H7 (cell line): ENCODE results near the gene ANKRD44. TPM values are rescaled to one million over a fixed set of nuclear protein-coding genes. Genes with fewer than 3 reads are reported as not detected.

Source experiments
- DNase-seq: peaks from one replicate; pipeline ENCODE4 v3.0.0; 2012
- H3K27me3 ChIP-seq: 2 replicates; pipeline ENCODE4 v1.6.0; 2011; ENCODE audit warnings: mild to moderate bottlenecking, low read length; ENCODE audit not compliant: control insufficient read depth, insufficient read depth
- H3K36me3 ChIP-seq: replicated peaks from 2 replicates; pipeline ENCODE4 v1.5.1; 2011; ENCODE audit warnings: low read length; ENCODE audit not compliant: control insufficient read depth, insufficient read depth
- H3K4me3 ChIP-seq: 2 replicates; pipeline ENCODE4 v1.5.1; 2011; ENCODE audit warnings: low read depth, mild to moderate bottlenecking, control low read depth, low read length, moderate library complexity; ENCODE audit not compliant: insufficient read depth
- total RNA-seq: library from RNA; depleted of rRNA; stranded (reverse); fragments of >200 nt; shearing (Covaris generic); gene quantifications from 2 replicates; pipeline ENCODE4 v1.2.3, GENCODE V29; 2014

Gene ANKRD44
- total RNA-seq, 1 experiment from 2014 or later: 0.76 TPM

DNA sequence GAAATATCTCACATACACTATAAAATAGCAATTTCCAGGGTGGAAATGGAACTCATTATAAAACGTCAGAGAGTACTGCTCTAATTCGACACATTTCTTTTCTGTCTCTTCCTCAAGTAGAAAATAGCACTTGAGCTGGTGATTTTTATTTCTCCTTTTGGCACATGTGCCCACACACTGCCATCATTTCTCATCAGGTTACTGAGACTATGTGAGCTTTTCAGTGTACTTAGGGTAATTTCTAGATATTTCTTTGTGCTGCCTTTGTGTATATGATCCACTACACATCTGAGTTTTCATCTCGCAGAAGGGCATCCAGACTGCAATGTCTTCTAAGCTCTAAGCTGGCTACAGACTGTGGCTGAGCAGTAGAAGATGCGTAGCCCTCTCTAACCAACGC, 321.9 kb downstream of the ANKRD44 start:
- H3K36me3 ChIP-seq: no peaks in the 10 kb centered on the region
- no peak for DNase-seq

DNA sequence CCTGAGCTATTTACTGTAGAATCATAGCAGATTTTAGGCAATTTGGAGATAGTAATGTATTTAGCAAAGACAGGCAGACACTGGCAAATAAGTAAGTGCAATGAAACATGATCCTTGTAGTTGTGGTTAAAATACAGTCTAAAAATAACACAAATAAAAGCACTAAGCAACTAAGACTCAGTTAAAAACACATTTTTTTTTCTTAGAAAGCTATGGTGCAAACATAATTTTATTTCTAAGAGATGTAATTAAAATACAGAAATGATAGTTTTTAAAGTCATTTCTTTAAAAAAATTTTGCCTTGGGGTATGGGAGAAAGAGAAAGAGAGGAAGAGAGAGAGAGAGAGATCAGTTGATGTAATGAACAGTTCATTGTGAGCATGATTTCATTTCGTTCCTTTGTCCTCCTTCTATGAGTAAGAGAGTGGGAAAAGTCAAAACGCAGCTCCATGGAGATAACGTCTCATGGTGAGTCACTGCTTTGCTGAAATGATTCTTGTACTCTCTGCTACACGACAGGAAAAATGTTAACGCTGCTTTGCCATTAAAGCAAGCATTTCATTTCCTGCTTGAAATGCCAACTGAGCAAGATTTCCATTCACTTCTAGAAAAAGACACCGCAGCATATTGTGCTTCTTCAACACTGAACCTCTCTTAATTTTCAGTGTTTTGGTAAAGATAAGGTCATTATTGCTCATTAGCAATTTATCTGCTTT, 322.8 kb downstream of the ANKRD44 start:
- Histone ChIP-seq H3K27me3 (no peaks in the 10 kb centered on the region), H3K36me3 (no peaks in the 10 kb centered on the region), H3K4me3 (no peak overlapping the region)
- DNase-seq: no peak

More for the DNA sequence above, 321.9 kb downstream of the ANKRD44 start:
- Histone ChIP-seq H3K27me3 (no peaks in the 10 kb centered on the region), H3K4me3 (no peak overlapping the region)

DNA sequence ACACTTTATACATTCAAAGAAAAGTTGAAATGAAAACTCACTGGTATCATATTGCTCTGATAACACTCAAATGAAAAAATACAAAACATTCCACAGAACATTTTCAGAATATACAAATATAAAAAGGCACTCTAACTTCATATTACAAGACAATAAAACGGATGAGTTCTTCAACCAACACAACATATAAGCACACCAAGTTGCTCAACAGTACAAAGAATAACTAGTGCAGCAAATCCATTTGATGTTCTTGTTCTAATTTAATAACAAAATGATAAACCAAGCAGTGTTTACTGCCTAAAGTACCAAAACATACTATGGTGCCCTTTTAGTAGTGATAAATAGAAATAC, 323.3 kb downstream of the ANKRD44 start:
- no peak for DNase-seq
- Histone ChIP-seq H3K36me3 (no peaks in the 10 kb centered on the region), H3K27me3 (no peaks in the 10 kb centered on the region), H3K4me3 (no peak overlapping the region)

DNA sequence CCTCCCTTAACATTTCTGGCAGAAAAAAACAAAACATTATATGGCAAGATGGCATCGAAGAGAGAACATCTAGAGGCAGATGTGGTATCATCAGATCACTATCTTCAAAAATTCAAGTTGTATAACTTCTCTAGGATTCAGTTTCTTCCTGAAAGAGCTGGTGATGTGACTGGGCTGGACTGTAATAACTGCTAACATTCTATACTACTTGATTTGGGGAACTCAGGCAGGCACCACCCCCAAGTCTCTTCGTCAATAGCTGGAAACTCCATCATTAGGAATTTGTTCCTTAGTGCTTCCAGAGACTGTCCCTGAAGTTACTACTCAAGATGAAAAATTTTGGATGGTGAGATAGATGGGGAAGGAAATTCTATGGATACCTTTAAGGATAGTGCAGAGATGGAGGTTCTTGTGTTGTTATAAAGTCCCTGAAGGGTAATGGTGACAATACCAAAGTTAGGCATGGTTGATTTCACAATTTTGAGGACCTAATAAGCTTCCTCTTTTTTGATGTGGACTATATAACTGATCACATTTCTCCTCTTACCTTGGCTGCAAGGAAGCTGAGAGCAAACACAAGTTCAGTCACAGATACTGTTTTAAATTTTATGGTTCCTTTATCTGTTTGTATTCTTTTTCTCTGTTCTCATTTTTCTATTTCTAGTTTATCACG, 324.9 kb downstream of the ANKRD44 start:
- Histone ChIP-seq H3K4me3 (no peak overlapping the region), H3K27me3 (no peaks in the 10 kb centered on the region), H3K36me3 (no peaks in the 10 kb centered on the region)
- no peak for DNase-seq

DNA sequence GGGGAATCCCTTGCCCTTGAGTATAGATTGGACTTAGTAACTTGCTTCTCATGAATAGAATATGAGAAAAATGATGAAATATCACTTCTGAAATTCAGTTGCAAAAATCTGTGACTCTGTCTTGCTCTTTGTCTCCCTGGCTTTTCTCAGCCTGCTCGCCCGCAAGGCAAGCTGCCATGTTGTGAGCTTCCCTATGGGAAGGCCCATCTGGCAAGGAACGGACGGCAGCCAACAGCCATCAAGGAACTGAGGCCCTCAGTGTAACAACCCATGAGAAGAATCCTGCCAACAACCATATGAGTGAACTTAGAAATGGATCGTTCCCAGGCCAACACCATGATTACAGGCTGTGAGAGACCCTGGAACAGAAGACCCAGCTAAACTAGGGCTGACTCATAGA, 325.7 kb downstream of the ANKRD44 start:
- Histone ChIP-seq H3K4me3 (no peak overlapping the region), H3K27me3 (no peaks in the 10 kb centered on the region), H3K36me3 (no peaks in the 10 kb centered on the region)
- DNase-seq: no peak

DNA sequence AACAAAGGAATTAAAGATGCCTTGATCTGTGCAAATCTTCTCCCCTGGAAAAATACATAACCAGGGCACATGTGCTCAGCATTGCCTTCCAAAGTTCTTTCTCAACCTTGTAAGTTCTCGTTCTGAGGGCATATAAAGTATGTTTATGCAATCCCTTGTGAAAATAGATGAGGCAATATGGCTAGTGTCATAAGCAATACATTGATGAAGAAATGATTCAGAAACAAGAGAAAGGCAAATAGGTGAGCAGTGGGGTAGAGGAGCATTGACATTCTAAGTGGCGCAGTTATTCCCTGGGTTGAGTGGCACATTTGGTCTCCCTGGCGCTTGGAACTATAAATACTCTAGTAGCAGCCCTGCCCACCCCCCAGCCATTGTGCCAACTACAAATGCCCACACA, 326.6 kb downstream of the ANKRD44 start:
- DNase-seq: no peak
- Histone ChIP-seq H3K4me3 (no peak overlapping the region), H3K36me3 (no peaks in the 10 kb centered on the region), H3K27me3 (no peaks in the 10 kb centered on the region)

DNA sequence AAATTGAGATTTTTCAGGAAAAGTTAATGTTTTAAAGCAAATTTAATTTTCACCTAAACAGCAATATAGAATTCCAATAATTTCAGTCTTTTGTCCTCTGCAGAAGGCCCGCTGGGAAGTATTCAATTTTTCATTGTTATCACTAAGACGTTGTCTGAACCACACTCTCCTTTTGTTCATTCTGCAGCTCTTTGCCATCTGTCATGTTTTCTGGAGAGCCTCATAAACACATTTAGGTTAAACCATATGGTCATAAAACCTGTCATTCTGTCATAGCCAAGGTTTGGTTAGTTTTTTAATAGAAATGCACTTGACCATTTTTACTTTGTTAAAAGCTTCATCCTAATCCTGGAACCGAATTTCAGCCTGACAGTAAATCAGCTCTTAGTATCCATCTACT, 330.1 kb downstream of the ANKRD44 start:
- no peak for DNase-seq
- Histone ChIP-seq H3K36me3 (no peaks in the 10 kb centered on the region), H3K27me3 (no peaks in the 10 kb centered on the region), H3K4me3 (no peak overlapping the region)

DNA sequence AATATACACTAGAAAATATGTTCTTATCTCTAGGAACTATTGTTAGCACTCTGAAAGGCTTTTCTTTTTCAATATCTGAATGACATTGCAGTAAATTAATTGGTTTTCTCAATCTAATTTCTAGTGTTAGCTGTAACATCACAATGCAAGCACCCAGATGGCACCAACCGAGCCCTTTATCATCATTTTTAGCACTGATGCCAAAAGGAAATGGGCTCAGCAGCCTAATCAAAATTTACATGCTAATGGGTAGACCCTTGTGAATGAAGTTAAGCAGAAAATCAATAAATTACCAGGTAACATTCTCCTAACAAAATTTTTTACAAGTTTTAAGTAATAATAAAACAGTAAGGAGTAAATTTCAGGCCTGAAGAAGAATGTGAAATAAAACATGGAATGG, 330.6 kb downstream of the ANKRD44 start:
- Histone ChIP-seq H3K4me3 (no peak overlapping the region), H3K27me3 (no peaks in the 10 kb centered on the region), H3K36me3 (no peaks in the 10 kb centered on the region)
- no peak for DNase-seq

DNA sequence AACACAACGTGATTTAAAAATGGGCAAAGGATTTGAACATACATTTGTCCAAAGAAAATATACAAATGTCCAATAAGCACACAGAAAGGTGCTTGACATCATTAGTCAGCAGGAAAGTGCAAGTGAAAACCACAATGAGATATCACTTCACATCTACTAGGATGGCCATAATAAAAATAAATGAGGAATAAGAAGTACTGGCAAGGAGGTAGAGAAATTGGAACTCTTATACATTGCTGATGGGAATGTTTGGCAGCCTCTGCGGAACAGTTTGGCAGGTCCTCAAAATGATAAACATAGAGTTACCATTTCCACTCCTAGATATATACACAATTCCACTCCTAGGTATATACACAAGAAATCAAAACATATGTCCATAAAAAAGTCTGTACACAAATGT, 333.1 kb downstream of the ANKRD44 start:
- H3K27me3 ChIP-seq: no peaks in the 10 kb centered on the region
- H3K36me3 ChIP-seq: no peaks in the 10 kb centered on the region
- DNase-seq: no peak
- no peak overlapping the region for H3K4me3 ChIP-seq

DNA sequence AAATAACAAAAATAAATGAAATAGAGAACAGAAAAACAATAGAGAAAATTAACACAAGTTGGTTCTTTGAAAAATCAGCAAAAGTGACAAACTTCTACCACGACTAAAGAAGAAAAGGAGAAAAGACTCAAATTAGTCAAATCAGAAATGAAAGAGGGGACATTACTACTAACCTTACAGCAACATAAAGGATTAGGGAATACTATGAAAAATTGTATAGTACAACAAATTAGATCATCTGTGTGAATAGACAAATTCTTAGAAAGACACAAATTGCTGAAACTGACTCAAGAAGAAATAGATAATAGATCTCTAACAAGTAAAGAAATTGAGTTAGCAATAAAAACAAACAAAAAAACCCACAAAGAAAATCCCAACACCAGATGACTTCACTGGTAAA, 335.6 kb downstream of the ANKRD44 start:
- no peak overlapping the region for H3K4me3 ChIP-seq

DNA sequence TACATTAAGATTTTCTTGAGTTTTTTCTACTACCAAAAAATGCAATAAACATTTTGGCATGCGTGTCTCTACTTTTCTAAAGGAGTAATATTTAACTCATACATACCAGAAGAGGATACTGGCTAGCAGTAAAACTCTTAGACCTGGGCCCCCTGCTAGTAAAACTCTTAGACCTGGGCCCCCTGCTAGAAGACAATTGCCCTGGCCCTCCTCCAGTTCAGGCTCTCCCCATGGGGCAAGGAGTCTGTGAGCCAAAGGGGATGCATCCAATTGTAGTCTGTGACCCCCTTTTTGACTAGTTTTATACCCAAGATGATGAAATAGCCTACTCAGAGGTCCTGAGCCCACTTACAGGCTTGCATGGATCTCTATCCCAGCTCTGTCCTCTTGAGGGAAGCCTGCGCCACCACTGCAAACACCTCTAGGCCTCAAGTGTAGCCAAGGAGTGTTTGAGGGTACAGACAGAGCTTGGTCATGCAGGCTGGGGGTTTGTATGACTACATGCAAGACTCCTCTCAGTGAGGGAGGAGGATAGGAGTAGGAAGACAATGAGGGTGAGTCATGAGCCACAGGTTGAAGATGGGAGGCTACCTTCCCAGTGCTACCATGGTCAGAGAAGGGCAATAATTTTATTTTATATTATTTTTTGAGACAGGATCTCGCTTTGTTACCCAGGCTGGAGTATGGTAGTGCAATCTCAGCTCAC, 338.9 kb downstream of the ANKRD44 start:
- no peak overlapping the region for H3K4me3 ChIP-seq
- H3K27me3 ChIP-seq: no peaks in the 10 kb centered on the region
- DNase-seq: peak; percentile 10
- H3K36me3 ChIP-seq: no peaks in the 10 kb centered on the region

More for the DNA sequence above, 335.6 kb downstream of the ANKRD44 start:
- H3K36me3 ChIP-seq: no peaks in the 10 kb centered on the region
- no peak for DNase-seq
- H3K27me3 ChIP-seq: no peaks in the 10 kb centered on the region

DNA sequence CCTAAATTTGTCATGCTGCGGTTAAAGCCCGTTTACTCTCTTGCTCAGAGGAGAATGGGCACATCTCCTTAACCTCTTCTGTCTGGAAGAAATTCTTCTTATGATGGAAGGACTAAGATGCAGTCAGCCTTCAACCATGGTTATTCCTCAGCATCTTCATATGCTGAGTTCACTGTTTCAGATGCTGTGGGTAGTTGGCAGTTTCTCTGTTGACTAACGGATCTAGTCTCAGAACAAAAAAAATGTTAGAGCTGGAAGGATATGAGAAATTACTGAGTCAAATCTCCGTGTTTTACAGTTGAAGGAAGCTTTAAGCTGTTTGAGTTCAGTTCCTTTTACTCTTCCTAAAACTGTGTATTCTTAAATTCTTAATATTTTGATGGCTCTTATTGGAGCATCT, 340.5 kb downstream of the ANKRD44 start:
- no peak overlapping the region for H3K4me3 ChIP-seq
- no peak for DNase-seq
- H3K27me3 ChIP-seq: no peaks in the 10 kb centered on the region
- no peaks in the 10 kb centered on the region for H3K36me3 ChIP-seq

DNA sequence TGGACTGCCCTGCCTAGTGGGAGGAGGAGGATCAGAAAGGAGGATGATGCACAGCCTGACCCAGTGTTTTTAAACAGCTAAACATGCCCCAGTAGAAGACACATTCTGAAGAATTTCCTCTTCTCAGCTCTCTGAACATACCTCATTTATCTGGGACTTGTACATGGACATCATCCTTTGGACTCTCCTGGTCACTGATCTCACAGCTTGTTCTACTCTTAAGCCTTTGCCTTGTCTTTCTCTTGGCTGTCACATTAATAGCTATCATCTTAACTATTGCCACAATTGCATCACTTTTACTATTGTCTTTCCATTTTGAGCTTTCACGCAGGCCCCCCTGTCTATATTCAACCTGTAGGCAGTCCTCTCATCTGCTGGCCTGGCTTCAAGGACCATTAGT, 342.1 kb downstream of the ANKRD44 start:
- no peak for DNase-seq
- H3K36me3 ChIP-seq: no peaks in the 10 kb centered on the region
- no peaks in the 10 kb centered on the region for H3K27me3 ChIP-seq
- no peak overlapping the region for H3K4me3 ChIP-seq

DNA sequence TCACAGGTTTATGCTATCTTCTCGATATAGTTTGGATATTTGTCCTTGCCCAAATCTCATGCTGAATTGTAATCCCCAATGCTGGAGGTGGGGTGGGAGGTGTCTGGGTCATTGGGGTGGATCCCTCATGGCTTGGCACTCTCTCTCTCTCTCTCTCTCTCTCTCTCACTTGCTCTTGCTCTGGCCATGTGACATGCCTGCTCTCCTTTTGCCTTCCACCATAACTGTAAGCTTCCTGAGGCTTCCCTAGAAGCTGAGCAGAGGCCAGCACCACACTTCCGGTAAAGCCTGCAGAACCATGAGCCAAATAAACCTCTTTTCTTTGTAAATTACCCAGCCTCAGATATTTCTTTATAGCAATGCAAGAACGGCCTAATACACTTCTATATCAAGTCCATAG, 342.8 kb downstream of the ANKRD44 start:
- no peaks in the 10 kb centered on the region for H3K27me3 ChIP-seq
- no peaks in the 10 kb centered on the region for H3K36me3 ChIP-seq
- no peak overlapping the region for H3K4me3 ChIP-seq
- no peak for DNase-seq

DNA sequence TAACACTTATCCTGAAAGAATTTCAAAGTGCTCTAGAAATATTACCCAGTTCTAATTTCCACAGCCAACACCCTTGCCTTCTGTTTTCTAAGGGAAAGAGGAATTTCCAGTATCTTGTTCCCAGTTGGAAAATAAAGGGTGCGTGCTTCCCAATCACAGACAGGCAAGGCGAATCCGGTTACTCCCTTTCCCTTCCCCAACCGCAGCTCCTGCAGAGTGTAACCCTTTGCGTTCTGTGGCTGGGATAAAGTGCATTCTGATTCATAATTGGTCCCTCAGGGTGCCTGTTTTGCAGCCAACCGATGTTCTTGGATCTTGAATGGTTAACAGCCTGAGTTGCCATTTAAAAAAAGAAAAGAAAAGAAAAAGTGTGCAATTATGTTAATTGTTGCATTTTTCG, 343.5 kb downstream of the ANKRD44 start:
- no peak for DNase-seq
- Histone ChIP-seq H3K36me3 (no peaks in the 10 kb centered on the region), H3K4me3 (no peak overlapping the region), H3K27me3 (no peaks in the 10 kb centered on the region)
